ENCODE measurements around the gene WDR53.
"Not testable (repeated sequence)": the region's sequence is repeated elsewhere in the genome, so short reads cannot be mapped to it uniquely, and the experiment has no call there.

Gene WDR53

GRCh38 chr3:196585044-196585757 lies 16.8 kb upstream of the WDR53 start:
- no peak for TF ChIP-seq CTCF (IDR thresholded peaks at IDR 0.05; ENCODE audit: low read depth, low read length)
- no peak for DNase-seq (ENCODE audit: extremely low read depth, low read depth)

GRCh38 chr3:196572389-196572788 lies 4.0 kb upstream of the WDR53 start:
- DNase-seq (ENCODE audit: extremely low read depth, low read depth) = no peak
- no peak for TF ChIP-seq CTCF (IDR thresholded peaks at IDR 0.05; ENCODE audit: low read depth, low read length)

GRCh38 chr3:196570332-196570731 lies 2.0 kb upstream of the WDR53 start:
- not testable (repeated sequence) for DNase-seq (ENCODE audit: extremely low read depth, low read depth)

- DNase-seq (ENCODE audit: extremely low read depth, low read depth) = no peak
Observed at GRCh38 chr3:196569003-196569516, 706 bp upstream of the WDR53 start.

GRCh38 chr3:196563721-196564225 lies 4.6 kb downstream of the WDR53 start:
- no peak for DNase-seq (ENCODE audit: extremely low read depth, low read depth)
- TF ChIP-seq CTCF (IDR thresholded peaks at IDR 0.05; ENCODE audit: low read depth, low read length) = no peak

More at GRCh38 chr3:196569003-196569516, 706 bp upstream of the WDR53 start:
- no peak for TF ChIP-seq CTCF (IDR thresholded peaks at IDR 0.05; ENCODE audit: low read depth, low read length)

GRCh38 chr3:196559826-196560225 lies 8.5 kb downstream of the WDR53 start:
- DNase-seq (ENCODE audit: extremely low read depth, low read depth) = no peak
- TF ChIP-seq CTCF (IDR thresholded peaks at IDR 0.05; ENCODE audit: low read depth, low read length) = no peak

GRCh38 chr3:196558476-196558875 lies 9.9 kb downstream of the WDR53 start:
- no peak for DNase-seq (ENCODE audit: extremely low read depth, low read depth)
- no peak for TF ChIP-seq CTCF (IDR thresholded peaks at IDR 0.05; ENCODE audit: low read depth, low read length)

GRCh38 chr3:196557236-196557635 lies 11.1 kb downstream of the WDR53 start:
- no peak for DNase-seq (ENCODE audit: extremely low read depth, low read depth)
- TF ChIP-seq CTCF (IDR thresholded peaks at IDR 0.05; ENCODE audit: low read depth, low read length) = no peak

Data from AG09319 (cell line).